ENCODE results near the gene TSC1.

Gene TSC1

DNA sequence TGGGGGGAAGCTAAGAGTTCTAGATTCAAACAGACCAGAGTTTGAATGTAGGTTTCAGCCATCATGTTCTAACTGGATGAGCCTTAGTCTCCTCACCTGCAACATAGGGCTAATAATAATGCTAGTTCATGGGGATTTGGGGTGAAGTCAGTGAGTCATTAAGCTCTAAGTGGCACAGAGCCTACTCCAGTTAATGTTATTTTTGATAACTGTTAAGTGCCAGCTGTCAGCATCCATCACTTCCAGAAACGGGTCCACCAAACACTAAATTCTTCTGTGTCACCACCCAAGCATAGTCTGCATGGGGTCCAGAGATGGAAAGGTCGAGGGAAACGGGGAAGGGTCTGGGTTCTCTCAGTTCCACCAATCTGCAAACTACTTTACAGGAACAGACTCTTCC, 1.8 kb upstream of the TSC1 start:
- Histone ChIP-seq H3K36me3 (ENCODE audit: control insufficient read depth in 2 of 2, insufficient read depth in 1 of 2, low read length in 2 of 2) (no peaks in the 10 kb centered on the region), H3K4me3 (ENCODE audit: low read depth, low read length) (no peak overlapping the region), H3K27ac (ENCODE audit: extremely low read depth, low read depth, low read length) (no peak overlapping the region), H3K4me1 (ENCODE audit: control insufficient read depth, insufficient read depth, low read length) (peaks cover 10% of the 10 kb centered on the region), H3K9me3 (ENCODE audit: control insufficient read depth, insufficient read depth, low read depth, low read length) (no peaks in the 10 kb centered on the region)
- POLR2A ChIA-PET, result interaction anchor here (0.6 to 1.3 kb wide), 4 partner anchors 82 to 1573 kb away, joined by 3 to 10 read pairs (median 5); partner anchors contain the start of gene GTF3C5
- CTCF ChIA-PET, result interaction anchor here (0.6 to 2.1 kb wide), 6 partner anchors 10 to 45 kb away, joined by 3 to 10 read pairs (median 4); partner anchors contain the start of gene GFI1B
- TF ChIP-seq ZNF146 (tag by site-specific recombination; IDR thresholded peaks at IDR 0.05), result no peak
- TF ChIP-seq SALL2 (tag by site-specific recombination; IDR thresholded peaks at IDR 0.05; ENCODE audit: borderline replicate concordance), result no peak
- TF ChIP-seq OVOL3 (tag by site-specific recombination; IDR thresholded peaks at IDR 0.05), result no peak
- TF ChIP-seq ZNF211 (tag by site-specific recombination; IDR thresholded peaks at IDR 0.05; ENCODE audit: low read depth), result no peak
- no peak for TF ChIP-seq HOXA7 (CRISPR knock-in tag; IDR thresholded peaks at IDR 0.05; ENCODE audit: borderline replicate concordance)
- TF ChIP-seq ZNF202 (tag by site-specific recombination; IDR thresholded peaks at IDR 0.05; ENCODE audit: borderline replicate concordance), result no peak
- TF ChIP-seq ZNF529 (tag by site-specific recombination; IDR thresholded peaks at IDR 0.05; ENCODE audit: insufficient replicate concordance), result no peak
- TF ChIP-seq, protein P1, sequence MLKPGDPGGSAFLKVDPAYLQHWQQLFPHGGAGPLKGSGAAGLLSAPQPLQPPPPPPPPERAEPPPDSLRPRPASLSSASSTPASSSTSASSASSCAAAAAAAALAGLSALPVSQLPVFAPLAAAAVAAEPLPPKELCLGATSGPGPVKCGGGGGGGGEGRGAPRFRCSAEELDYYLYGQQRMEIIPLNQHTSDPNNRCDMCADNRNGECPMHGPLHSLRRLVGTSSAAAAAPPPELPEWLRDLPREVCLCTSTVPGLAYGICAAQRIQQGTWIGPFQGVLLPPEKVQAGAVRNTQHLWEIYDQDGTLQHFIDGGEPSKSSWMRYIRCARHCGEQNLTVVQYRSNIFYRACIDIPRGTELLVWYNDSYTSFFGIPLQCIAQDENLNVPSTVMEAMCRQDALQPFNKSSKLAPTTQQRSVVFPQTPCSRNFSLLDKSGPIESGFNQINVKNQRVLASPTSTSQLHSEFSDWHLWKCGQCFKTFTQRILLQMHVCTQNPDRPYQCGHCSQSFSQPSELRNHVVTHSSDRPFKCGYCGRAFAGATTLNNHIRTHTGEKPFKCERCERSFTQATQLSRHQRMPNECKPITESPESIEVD (tag by site-specific recombination; IDR thresholded peaks at IDR 0.05), result no peak
- TF ChIP-seq ZNF426 (tag by site-specific recombination; IDR thresholded peaks at IDR 0.05), result no peak
- TF ChIP-seq, protein P2, sequence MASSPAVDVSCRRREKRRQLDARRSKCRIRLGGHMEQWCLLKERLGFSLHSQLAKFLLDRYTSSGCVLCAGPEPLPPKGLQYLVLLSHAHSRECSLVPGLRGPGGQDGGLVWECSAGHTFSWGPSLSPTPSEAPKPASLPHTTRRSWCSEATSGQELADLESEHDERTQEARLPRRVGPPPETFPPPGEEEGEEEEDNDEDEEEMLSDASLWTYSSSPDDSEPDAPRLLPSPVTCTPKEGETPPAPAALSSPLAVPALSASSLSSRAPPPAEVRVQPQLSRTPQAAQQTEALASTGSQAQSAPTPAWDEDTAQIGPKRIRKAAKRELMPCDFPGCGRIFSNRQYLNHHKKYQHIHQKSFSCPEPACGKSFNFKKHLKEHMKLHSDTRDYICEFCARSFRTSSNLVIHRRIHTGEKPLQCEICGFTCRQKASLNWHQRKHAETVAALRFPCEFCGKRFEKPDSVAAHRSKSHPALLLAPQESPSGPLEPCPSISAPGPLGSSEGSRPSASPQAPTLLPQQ (tag by site-specific recombination; IDR thresholded peaks at IDR 0.05), result no peak
- TF ChIP-seq ZNF138 (tag by site-specific recombination; IDR thresholded peaks at IDR 0.05; ENCODE audit: borderline replicate concordance), result no peak
- TF ChIP-seq ZNF24 (tag by site-specific recombination; IDR thresholded peaks at IDR 0.05), result no peak
- TF ChIP-seq, protein P3, sequence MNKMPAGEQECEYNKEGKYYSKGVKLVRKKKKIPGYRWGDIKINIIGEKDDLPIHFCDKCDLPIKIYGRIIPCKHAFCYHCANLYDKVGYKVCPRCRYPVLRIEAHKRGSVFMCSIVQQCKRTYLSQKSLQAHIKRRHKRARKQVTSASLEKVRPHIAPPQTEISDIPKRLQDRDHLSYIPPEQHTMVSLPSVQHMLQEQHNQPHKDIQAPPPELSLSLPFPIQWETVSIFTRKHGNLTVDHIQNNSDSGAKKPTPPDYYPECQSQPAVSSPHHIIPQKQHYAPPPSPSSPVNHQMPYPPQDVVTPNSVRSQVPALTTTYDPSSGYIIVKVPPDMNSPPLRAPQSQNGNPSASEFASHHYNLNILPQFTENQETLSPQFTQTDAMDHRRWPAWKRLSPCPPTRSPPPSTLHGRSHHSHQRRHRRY (tag by site-specific recombination; IDR thresholded peaks at IDR 0.05), result no peak
- TF ChIP-seq GLIS1 (tag by site-specific recombination; IDR thresholded peaks at IDR 0.05), result no peak
- TF ChIP-seq, protein P4, sequence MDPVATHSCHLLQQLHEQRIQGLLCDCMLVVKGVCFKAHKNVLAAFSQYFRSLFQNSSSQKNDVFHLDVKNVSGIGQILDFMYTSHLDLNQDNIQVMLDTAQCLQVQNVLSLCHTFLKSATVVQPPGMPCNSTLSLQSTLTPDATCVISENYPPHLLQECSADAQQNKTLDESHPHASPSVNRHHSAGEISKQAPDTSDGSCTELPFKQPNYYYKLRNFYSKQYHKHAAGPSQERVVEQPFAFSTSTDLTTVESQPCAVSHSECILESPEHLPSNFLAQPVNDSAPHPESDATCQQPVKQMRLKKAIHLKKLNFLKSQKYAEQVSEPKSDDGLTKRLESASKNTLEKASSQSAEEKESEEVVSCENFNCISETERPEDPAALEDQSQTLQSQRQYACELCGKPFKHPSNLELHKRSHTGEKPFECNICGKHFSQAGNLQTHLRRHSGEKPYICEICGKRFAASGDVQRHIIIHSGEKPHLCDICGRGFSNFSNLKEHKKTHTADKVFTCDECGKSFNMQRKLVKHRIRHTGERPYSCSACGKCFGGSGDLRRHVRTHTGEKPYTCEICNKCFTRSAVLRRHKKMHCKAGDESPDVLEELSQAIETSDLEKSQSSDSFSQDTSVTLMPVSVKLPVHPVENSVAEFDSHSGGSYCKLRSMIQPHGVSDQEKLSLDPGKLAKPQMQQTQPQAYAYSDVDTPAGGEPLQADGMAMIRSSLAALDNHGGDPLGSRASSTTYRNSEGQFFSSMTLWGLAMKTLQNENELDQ (tag by site-specific recombination; IDR thresholded peaks at IDR 0.05; ENCODE audit: low read depth), result no peak
- TF ChIP-seq, protein P5, sequence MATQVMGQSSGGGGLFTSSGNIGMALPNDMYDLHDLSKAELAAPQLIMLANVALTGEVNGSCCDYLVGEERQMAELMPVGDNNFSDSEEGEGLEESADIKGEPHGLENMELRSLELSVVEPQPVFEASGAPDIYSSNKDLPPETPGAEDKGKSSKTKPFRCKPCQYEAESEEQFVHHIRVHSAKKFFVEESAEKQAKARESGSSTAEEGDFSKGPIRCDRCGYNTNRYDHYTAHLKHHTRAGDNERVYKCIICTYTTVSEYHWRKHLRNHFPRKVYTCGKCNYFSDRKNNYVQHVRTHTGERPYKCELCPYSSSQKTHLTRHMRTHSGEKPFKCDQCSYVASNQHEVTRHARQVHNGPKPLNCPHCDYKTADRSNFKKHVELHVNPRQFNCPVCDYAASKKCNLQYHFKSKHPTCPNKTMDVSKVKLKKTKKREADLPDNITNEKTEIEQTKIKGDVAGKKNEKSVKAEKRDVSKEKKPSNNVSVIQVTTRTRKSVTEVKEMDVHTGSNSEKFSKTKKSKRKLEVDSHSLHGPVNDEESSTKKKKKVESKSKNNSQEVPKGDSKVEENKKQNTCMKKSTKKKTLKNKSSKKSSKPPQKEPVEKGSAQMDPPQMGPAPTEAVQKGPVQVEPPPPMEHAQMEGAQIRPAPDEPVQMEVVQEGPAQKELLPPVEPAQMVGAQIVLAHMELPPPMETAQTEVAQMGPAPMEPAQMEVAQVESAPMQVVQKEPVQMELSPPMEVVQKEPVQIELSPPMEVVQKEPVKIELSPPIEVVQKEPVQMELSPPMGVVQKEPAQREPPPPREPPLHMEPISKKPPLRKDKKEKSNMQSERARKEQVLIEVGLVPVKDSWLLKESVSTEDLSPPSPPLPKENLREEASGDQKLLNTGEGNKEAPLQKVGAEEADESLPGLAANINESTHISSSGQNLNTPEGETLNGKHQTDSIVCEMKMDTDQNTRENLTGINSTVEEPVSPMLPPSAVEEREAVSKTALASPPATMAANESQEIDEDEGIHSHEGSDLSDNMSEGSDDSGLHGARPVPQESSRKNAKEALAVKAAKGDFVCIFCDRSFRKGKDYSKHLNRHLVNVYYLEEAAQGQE (tag by site-specific recombination; IDR thresholded peaks at IDR 0.05), result no peak
- no peak for TF ChIP-seq ZNF16 (tag by site-specific recombination; IDR thresholded peaks at IDR 0.05; ENCODE audit: low read depth)
- TF ChIP-seq ZNF791 (tag by site-specific recombination; IDR thresholded peaks at IDR 0.05), result no peak
